Measurements from ENCODE around the gene CLMN. TPM values are rescaled to one million over a fixed set of nuclear protein-coding genes. Genes with fewer than 3 reads are reported as not detected.
A peak's percentile ranks its signal among the peaks of the same experiment; 100 is the strongest.

Gene CLMN
- total and polyA plus RNA-seq, 2 of the 8 experiments (the other 6 are each of a cell fraction or from before 2014, with no cell fraction given): 1.6 to 8.2 TPM

- 91% methylated on average over 6 of the region's 6 CpGs; no CpG with 5 or more reads in 1 of the 2 experiments for WGBS, 2 experiments (ENCODE audit: extremely low coverage in 1 of 2, insufficient coverage in 1 of 2, insufficient read length in 1 of 2, insufficient replicate concordance in 2 of 2, low coverage in 1 of 2, low lambda C conversion rate in 2 of 2, missing lambda C conversion rate in 1 of 2)
- ChIA-PET CTCF (ENCODE audit: partially characterized antibody) (interaction anchor here (1.0 to 1.1 kb wide), 2 partner anchors 69 to 84 kb away, joined by 3 to 4 read pairs; no protein-coding TSS in a partner anchor), POLR2A (ENCODE audit: partially characterized antibody) (no interaction called here)
- Histone ChIP-seq H4K20me1 (replicated peaks in 1 of 2; ENCODE audit: control insufficient read depth in 1 of 2, insufficient read depth in 2 of 2, low read length in 2 of 2) (no peaks in the 10 kb centered on the region), H3K23me2 (ENCODE audit: low read depth, low read length) (no peaks in the 10 kb centered on the region), H2AFZ (ENCODE audit: low read length) (no peak overlapping the region), H2BK15ac (ENCODE audit: low read length) (no peak overlapping the region), H3K4me1 (replicated peaks in 1 of 4; ENCODE audit: control insufficient read depth in 3 of 4, insufficient read depth in 4 of 4, low read length in 3 of 4) (peaks cover 0 to 9% (median 2%) of the 10 kb centered on the region in 4 experiments; a peak in 4 of 7 replicates), H3K18ac (ENCODE audit: extremely low read depth, low read length) (no peak overlapping the region), H3K56ac (replicated peaks; ENCODE audit: insufficient read length, low read depth, low read length) (no peak overlapping the region), H3K27me3 (replicated peaks in 1 of 4; ENCODE audit: control insufficient read depth in 3 of 4, extremely low read depth in 1 of 4, insufficient read depth in 3 of 4, low read length in 3 of 4) (no peaks in the 10 kb centered on the region), H3K4me2 (ENCODE audit: insufficient read depth in 1 of 2, low read depth in 2 of 2, low read length in 2 of 2) (no peak overlapping the region), H2BK120ac (replicated peaks; ENCODE audit: low read depth, low read length) (no peak overlapping the region), H4K5ac (ENCODE audit: insufficient read length, low read depth, low read length) (no peak overlapping the region), H3K23ac (ENCODE audit: insufficient read length) (no peak overlapping the region), H3K4ac (replicated peaks; ENCODE audit: insufficient read length, low read depth, low read length) (peak overlapping the region; percentile 17), H4K8ac (ENCODE audit: extremely low read depth, insufficient read depth, low read length) (no peak overlapping the region), H3K79me1 (ENCODE audit: low read depth, low read length) (no peaks in the 10 kb centered on the region; the same call in 1 of the 2 replicates), H3K14ac (ENCODE audit: insufficient read length) (no peak overlapping the region), H3K36me3 (ENCODE audit: control insufficient read depth in 2 of 4, insufficient read depth in 4 of 4, low read length in 3 of 4) (no peaks in the 10 kb centered on the region), H3K27ac (ENCODE audit: low read depth, low read length) (no peak overlapping the region), H3K9me3 (ENCODE audit: insufficient read depth in 2 of 2, low read depth in 1 of 2, low read length in 1 of 2) (peaks cover 0 to 6% of the 10 kb centered on the region in 2 experiments; a peak in 1 of 4 replicates), H2AK5ac (ENCODE audit: low read depth, low read length) (no peak overlapping the region), H2BK5ac (ENCODE audit: low read depth, low read length) (no peak overlapping the region), H3K4me3 (ENCODE audit: extremely low read depth in 1 of 4, insufficient read depth in 2 of 4, low read depth in 3 of 4, low read length in 4 of 4) (no peak overlapping the region), H2BK12ac (ENCODE audit: low read depth, low read length) (no peak overlapping the region), H3K9ac (replicated peaks in 1 of 4; ENCODE audit: extremely low read depth in 1 of 4, low read depth in 3 of 4, low read length in 3 of 4) (no peak overlapping the region), H3K79me2 (ENCODE audit: control insufficient read depth in 1 of 2, insufficient read depth in 2 of 2, low read length in 2 of 2) (no peaks in the 10 kb centered on the region), H2BK20ac (ENCODE audit: low read length) (no peak overlapping the region), H4K91ac (replicated peaks; ENCODE audit: insufficient read length, low read length) (no peak overlapping the region)
- DNase-seq (ENCODE audit: low read depth in 1 of 2, low spot score in 2 of 2) (no peak), FAIRE-seq (no peak)
- TF ChIP-seq EP300 (IDR thresholded peaks at IDR 0.05; ENCODE audit: borderline replicate concordance in 1 of 2, low read depth in 2 of 2, low read length in 2 of 2) (no peak), SIRT6 (IDR thresholded peaks at IDR 0.05; ENCODE audit: low read length) (no peak), BRCA1 (IDR thresholded peaks at IDR 0.05; ENCODE audit: low read depth, low read length) (no peak), CTBP2 (IDR thresholded peaks at IDR 0.05; ENCODE audit: borderline replicate concordance, insufficient read depth, insufficient read length, low read length) (no peak), HDAC2 (IDR thresholded peaks at IDR 0.05; ENCODE audit: borderline replicate concordance in 1 of 2, low read depth in 2 of 2, low read length in 2 of 2) (no peak), CEBPB (IDR thresholded peaks at IDR 0.05; ENCODE audit: low read depth, low read length) (no peak), ATF3 (IDR thresholded peaks at IDR 0.05; ENCODE audit: insufficient read depth, low read depth, low read length) (no peak), CREB1 (IDR thresholded peaks at IDR 0.05) (no peak), EZH2 (IDR thresholded peaks at IDR 0.05; ENCODE audit: low read depth, low read length, severe bottlenecking) (no peak), JUN (IDR thresholded peaks at IDR 0.05; ENCODE audit: low read depth, low read length) (no peak), USF2 (IDR thresholded peaks at IDR 0.05; ENCODE audit: low read length) (no peak)
These were observed 32.4 kb downstream of the CLMN start for GRCh38 chr14:95287176-95287754.

All from H1 (cell line).